Measurements from ENCODE around the gene TRAPPC3.

The TRAPPC3 gene

GRCh38 chr1:36128126-36128904 is 21.0 kb downstream of the TRAPPC3 start:
- in situ Hi-C loops (cut with MboI; ENCODE audit: low sequenced_read_pairs) = no loop called here

- in situ Hi-C loops (cut with MboI; ENCODE audit: low sequenced_read_pairs) = no loop called here
These were observed 22.3 kb downstream of the TRAPPC3 start for GRCh38 chr1:36126797-36127500.

GRCh38 chr1:36126005-36126716 is 23.1 kb downstream of the TRAPPC3 start:
- in situ Hi-C loops (cut with MboI; ENCODE audit: low sequenced_read_pairs) = no loop called here

- in situ Hi-C loops (cut with MboI; ENCODE audit: low sequenced_read_pairs) = no loop called here
These were observed 23.9 kb downstream of the TRAPPC3 start, which contains the start of gene COL8A2 for GRCh38 chr1:36125129-36125991. COL8A2 (minus strand) TSS chr1:36125222; CDS start chr1:36100242, 24,980 bp downstream.

- in situ Hi-C loops (cut with MboI; ENCODE audit: low sequenced_read_pairs) = loop anchor here (25.0 kb wide), 1 partner anchor 288 kb away; no protein-coding TSS in a partner anchor
These were observed 24.7 kb downstream of the TRAPPC3 start for GRCh38 chr1:36124404-36125128.

- in situ Hi-C loops (cut with MboI; ENCODE audit: low sequenced_read_pairs) = loop anchor here (25.0 kb wide), 1 partner anchor 289 kb away; no protein-coding TSS in a partner anchor
These were observed 25.9 kb downstream of the TRAPPC3 start for GRCh38 chr1:36123356-36123755.

GRCh38 chr1:36122062-36123030 is 26.9 kb downstream of the TRAPPC3 start:
- in situ Hi-C loops (cut with MboI; ENCODE audit: low sequenced_read_pairs) = loop anchor here (25.0 kb wide), 1 partner anchor 290 kb away; no protein-coding TSS in a partner anchor

- in situ Hi-C loops (cut with MboI; ENCODE audit: low sequenced_read_pairs) = loop anchor here (25.0 kb wide), 1 partner anchor 293 kb away; no protein-coding TSS in a partner anchor
These were observed 29.8 kb downstream of the TRAPPC3 start for GRCh38 chr1:36119456-36119855.

GRCh38 chr1:36118447-36119204 is 30.7 kb downstream of the TRAPPC3 start:
- in situ Hi-C loops (cut with MboI; ENCODE audit: low sequenced_read_pairs) = loop anchor here (25.0 kb wide), 1 partner anchor 294 kb away; no protein-coding TSS in a partner anchor

- in situ Hi-C loops (cut with MboI; ENCODE audit: low sequenced_read_pairs) = loop anchor here (25.0 kb wide), 1 partner anchor 295 kb away; no protein-coding TSS in a partner anchor
These were observed 32.4 kb downstream of the TRAPPC3 start for GRCh38 chr1:36116901-36117300.

GRCh38 chr1:36115931-36116330 is 33.4 kb downstream of the TRAPPC3 start:
- in situ Hi-C loops (cut with MboI; ENCODE audit: low sequenced_read_pairs) = loop anchor here (25.0 kb wide), 1 partner anchor 296 kb away; no protein-coding TSS in a partner anchor

- in situ Hi-C loops (cut with MboI; ENCODE audit: low sequenced_read_pairs) = loop anchor here (25.0 kb wide), 1 partner anchor 297 kb away; no protein-coding TSS in a partner anchor
These were observed 34.1 kb downstream of the TRAPPC3 start for GRCh38 chr1:36115200-36115669.

GRCh38 chr1:36114371-36114770 is 34.9 kb downstream of the TRAPPC3 start:
- in situ Hi-C loops (cut with MboI; ENCODE audit: low sequenced_read_pairs) = loop anchor here (25.0 kb wide), 1 partner anchor 298 kb away; no protein-coding TSS in a partner anchor

- in situ Hi-C loops (cut with MboI; ENCODE audit: low sequenced_read_pairs) = loop anchor here (25.0 kb wide), 1 partner anchor 299 kb away; no protein-coding TSS in a partner anchor
These were observed 36.5 kb downstream of the TRAPPC3 start for GRCh38 chr1:36112823-36113222.

- in situ Hi-C loops (cut with MboI; ENCODE audit: low sequenced_read_pairs) = loop anchor here (25.0 kb wide), 1 partner anchor 301 kb away; no protein-coding TSS in a partner anchor
These were observed 38.1 kb downstream of the TRAPPC3 start for GRCh38 chr1:36111151-36111550.

GRCh38 chr1:36109041-36109679 is 40.1 kb downstream of the TRAPPC3 start:
- in situ Hi-C loops (cut with MboI; ENCODE audit: low sequenced_read_pairs) = loop anchor here (25.0 kb wide), 1 partner anchor 303 kb away; no protein-coding TSS in a partner anchor
